H9 (cell line): ENCODE measurements around the gene SIL1. TPM values are rescaled to one million over a fixed set of nuclear protein-coding genes. Genes with fewer than 3 reads are reported as not detected.

ENCODE experiments used
- DNase-seq: peaks from one replicate; pipeline ENCODE4 v3.0.0-alpha.2; 2017
- H2AFZ ChIP-seq: one replicate; pipeline ENCODE4 v1.6.1; 2013; ENCODE audit warnings: mild to moderate bottlenecking, low read length, control low read depth, moderate library complexity
- H2AK5ac ChIP-seq: 2 replicates; pipeline ENCODE4 v1.6.1; 2013; ENCODE audit warnings: low read length, control low read depth, mixed read lengths; ENCODE audit not compliant: insufficient read length
- H2BK120ac ChIP-seq: one replicate; pipeline ENCODE4 v1.6.1; 2013; ENCODE audit warnings: low read depth, mild to moderate bottlenecking, low read length, control low read depth, inconsistent platforms; ENCODE audit not compliant: poor library complexity, severe bottlenecking
- H2BK12ac ChIP-seq: 2 replicates; pipeline ENCODE4 v1.6.1; 2013; ENCODE audit warnings: low read length, control low read depth, mixed read lengths, low read depth; ENCODE audit not compliant: insufficient read length
- H2BK15ac ChIP-seq: 2 replicates; pipeline ENCODE4 v1.6.1; 2013; ENCODE audit warnings: low read depth, low read length, control low read depth
- H2BK20ac ChIP-seq: one replicate; pipeline ENCODE4 v1.6.1; 2013; ENCODE audit warnings: low read depth, mild to moderate bottlenecking, low read length, control low read depth, inconsistent platforms; ENCODE audit not compliant: poor library complexity, severe bottlenecking
- H2BK5ac ChIP-seq: 2 replicates; pipeline ENCODE4 v1.6.1; 2013; ENCODE audit warnings: low read length, control low read depth, mixed read lengths; ENCODE audit not compliant: insufficient read length
- H3K14ac ChIP-seq: 2 replicates; pipeline ENCODE4 v1.6.1; 2013; ENCODE audit warnings: low read length, control low read depth; ENCODE audit not compliant: insufficient read depth
- H3K18ac ChIP-seq: 2 replicates; pipeline ENCODE4 v1.6.1; 2013; ENCODE audit warnings: low read depth, mild to moderate bottlenecking, mixed read lengths, low read length, control low read depth; ENCODE audit not compliant: insufficient read length
- H3K23ac ChIP-seq: 2 replicates; pipeline ENCODE4 v1.6.1; 2013; ENCODE audit warnings: low read length, control low read depth, mixed read lengths, low read depth; ENCODE audit not compliant: insufficient read length
- H3K23me2 ChIP-seq: 2 replicates; pipeline ENCODE4 v1.6.1; 2013; ENCODE audit warnings: low read depth, mild to moderate bottlenecking, mixed read lengths, low read length, control low read depth; ENCODE audit not compliant: insufficient read length, poor library complexity, severe bottlenecking
- H3K27ac ChIP-seq: 2 replicates; pipeline ENCODE4 v1.5.1; 2013; ENCODE audit warnings: low read length, control low read depth, mixed read lengths, low read depth; ENCODE audit not compliant: insufficient read length
- H3K27me3 ChIP-seq: 2 replicates; pipeline ENCODE4 v1.6.1; 2013; ENCODE audit warnings: low read length, control low read depth, inconsistent platforms; ENCODE audit not compliant: insufficient read depth
- H3K4ac ChIP-seq: 2 replicates; pipeline ENCODE4 v1.6.1; 2013; ENCODE audit warnings: low read depth, mild to moderate bottlenecking, control low read depth, inconsistent platforms, low read length, moderate library complexity
- H3K4me1 ChIP-seq: 2 replicates; pipeline ENCODE4 v1.6.1; 2013; ENCODE audit warnings: low read length, control low read depth, inconsistent platforms; ENCODE audit not compliant: insufficient read depth
- H3K4me2 ChIP-seq: 2 replicates; pipeline ENCODE4 v1.6.1; 2013; ENCODE audit warnings: low read length, control low read depth, mixed read lengths; ENCODE audit not compliant: insufficient read length, insufficient read depth
- H3K56ac ChIP-seq: 2 replicates; pipeline ENCODE4 v1.6.1; 2013; ENCODE audit warnings: low read depth, mild to moderate bottlenecking, mixed read lengths, low read length, control low read depth; ENCODE audit not compliant: insufficient read length
- H3K79me1 ChIP-seq: 2 replicates; pipeline ENCODE4 v1.6.1; 2013; ENCODE audit warnings: low read depth, mild to moderate bottlenecking, moderate library complexity, low read length, control low read depth, inconsistent platforms; ENCODE audit not compliant: insufficient read depth, poor library complexity, severe bottlenecking
- H3K79me2 ChIP-seq: 2 replicates; pipeline ENCODE4 v1.6.1; 2013; ENCODE audit warnings: low read length, control low read depth, inconsistent platforms; ENCODE audit not compliant: insufficient read depth
- H3K9ac ChIP-seq: 2 replicates; pipeline ENCODE4 v1.6.1; 2013; ENCODE audit warnings: low read length, control low read depth, mixed read lengths; ENCODE audit not compliant: insufficient read length; ENCODE audit errors: extremely low read depth
- H3K9me3 ChIP-seq: one replicate; pipeline ENCODE4 v1.6.1; 2013; ENCODE audit warnings: low read depth, low read length, inconsistent platforms; ENCODE audit not compliant: control insufficient read depth
- H3T11ph ChIP-seq: one replicate; pipeline ENCODE4 v1.6.1; 2013; ENCODE audit warnings: mild to moderate bottlenecking, low read length, control low read depth, inconsistent platforms
- H4K20me1 ChIP-seq: one replicate; pipeline ENCODE4 v1.6.1; 2013; ENCODE audit not compliant: control insufficient read depth, insufficient read length, insufficient read depth
- H4K5ac ChIP-seq: 2 replicates; pipeline ENCODE4 v1.6.1; 2013; ENCODE audit warnings: low read depth, mild to moderate bottlenecking, mixed read lengths, low read length, control low read depth; ENCODE audit not compliant: insufficient read length
- H4K8ac ChIP-seq: replicated peaks from 2 replicates; pipeline ENCODE4 v1.6.1; 2013; ENCODE audit warnings: low read length, control low read depth, mixed read lengths, low read depth; ENCODE audit not compliant: insufficient read length
- H4K91ac ChIP-seq: 2 replicates; pipeline ENCODE4 v1.6.1; 2013; ENCODE audit warnings: low read depth, mild to moderate bottlenecking, moderate library complexity, mixed read lengths, low read length, control low read depth; ENCODE audit not compliant: insufficient read length
- H3K27ac Mint-ChIP-seq, 3 experiments: 2 replicates in 2 of 3; 3 replicates in 1 of 3; pipeline ENCODE4 v1.8.0; 2020 to 2021; ENCODE audit warnings: mixed read lengths in 3 of 3, mild to moderate bottlenecking in 1 of 3, moderate library complexity in 1 of 3
- H3K27me3 Mint-ChIP-seq: 2 replicates; pipeline ENCODE4 v1.8.0; 2021; ENCODE audit warnings: low read depth, mild to moderate bottlenecking, moderate library complexity, mixed read lengths
- H3K36me3 Mint-ChIP-seq, 3 experiments: 2 replicates in 2 of 3; 3 replicates in 1 of 3; pipeline ENCODE4 v1.8.0; 2020 to 2021; ENCODE audit warnings: low read depth in 3 of 3, mixed read lengths in 3 of 3; ENCODE audit not compliant: insufficient read depth in 1 of 3
- H3K4me1 Mint-ChIP-seq, 2 experiments: 2 replicates each; pipeline ENCODE4 v1.8.0; 2020; ENCODE audit warnings: mixed read lengths in 2 of 2
- H3K4me3 Mint-ChIP-seq, 2 experiments: 2 replicates in 1 of 2; 3 replicates in 1 of 2; pipeline ENCODE4 v1.8.0; 2020 to 2021; ENCODE audit warnings: mild to moderate bottlenecking in 2 of 2, mixed read lengths in 2 of 2, moderate library complexity in 1 of 2
- H3K9me3 Mint-ChIP-seq, 2 experiments: 2 replicates in 1 of 2; 3 replicates in 1 of 2; pipeline ENCODE4 v1.8.0; 2020; ENCODE audit warnings: mild to moderate bottlenecking in 2 of 2, mixed read lengths in 2 of 2, moderate library complexity in 1 of 2
- WGBS: extraction: QIAGEN DNeasy Blood & Tissue Kit; methylation state at CpG from one replicate; pipeline ENCODE4 v1.1.7; 2013; ENCODE audit warnings: missing lambda C conversion rate, low lambda C conversion rate, mixed read lengths; ENCODE audit not compliant: insufficient read length; ENCODE audit errors: extremely low coverage; 5-methylcytosine and 5-hydroxymethylcytosine counted together
- total RNA-seq: library from RNA; stranded (reverse); gene quantifications from 2 replicates; pipeline ENCODE4 v1.2.1, GENCODE V29; 2021
- TF ChIP-seq, protein P1 (sequence below): fragments of 200-600 bp; sonication (generic); conservative IDR thresholded peaks from 3 replicates; pipeline ENCODE4 v1.8.0; 2021; ENCODE audit warnings: antibody characterized with exemption, mild to moderate bottlenecking

SIL1 gene
- total RNA-seq, 1 experiment from 2014 or later: 10.6 TPM

DNA sequence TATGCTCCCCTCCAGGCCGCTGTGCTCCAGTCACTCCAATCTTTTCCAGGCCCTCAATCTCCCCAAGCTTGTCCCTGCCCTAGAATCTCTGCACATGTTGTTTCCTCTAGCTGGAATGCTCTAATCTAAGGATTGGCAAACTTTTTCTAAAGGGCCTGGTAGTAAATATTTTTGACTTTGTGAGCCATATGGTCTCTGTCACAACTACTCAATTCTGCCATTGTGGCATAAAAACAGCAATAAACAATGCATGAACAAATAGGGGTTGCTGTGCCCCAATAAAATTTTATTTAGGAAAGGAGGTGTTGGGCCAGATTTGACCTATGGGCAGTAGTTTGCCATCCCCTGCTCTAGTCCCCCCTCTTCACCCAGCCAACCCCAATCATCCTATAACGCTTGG lies 172.5 kb downstream of the SIL1 start:
- WGBS: no CpG with 5 or more reads among the region's 2 CpGs
- H2BK5ac ChIP-seq: no peak overlapping the region

More for the DNA sequence above, 172.5 kb downstream of the SIL1 start:
- no peak overlapping the region for H2AK5ac ChIP-seq
- DNase-seq: no peak
- H3K23me2 ChIP-seq: peaks cover 3% of the 10 kb centered on the region
- no peak overlapping the region for H4K8ac ChIP-seq
- no peak overlapping the region for H3K4ac ChIP-seq
- no peaks in the 10 kb centered on the region for H3K27me3 Mint-ChIP-seq
- no peak overlapping the region for H3K4me3 Mint-ChIP-seq
- H2AFZ ChIP-seq: no peak overlapping the region
- no peaks in the 10 kb centered on the region for H3K36me3 Mint-ChIP-seq
- no peaks in the 10 kb centered on the region for H3K79me1 ChIP-seq
- no peak overlapping the region for H3K27ac Mint-ChIP-seq
- no peak overlapping the region for H3K9ac ChIP-seq
- no peak overlapping the region for H2BK20ac ChIP-seq
- H3K56ac ChIP-seq: no peak overlapping the region
- H3K4me1 ChIP-seq: no peaks in the 10 kb centered on the region; the same call in 1 of the 2 replicates
- no peak overlapping the region for H2BK120ac ChIP-seq
- H3K4me2 ChIP-seq: no peak overlapping the region
- no peaks in the 10 kb centered on the region for H3K9me3 Mint-ChIP-seq
- H4K20me1 ChIP-seq: no peaks in the 10 kb centered on the region
- H3T11ph ChIP-seq: no peak overlapping the region
- no peak overlapping the region for H3K18ac ChIP-seq
- H3K23ac ChIP-seq: no peak overlapping the region
- H2BK15ac ChIP-seq: no peak overlapping the region
- TF ChIP-seq, protein P1, sequence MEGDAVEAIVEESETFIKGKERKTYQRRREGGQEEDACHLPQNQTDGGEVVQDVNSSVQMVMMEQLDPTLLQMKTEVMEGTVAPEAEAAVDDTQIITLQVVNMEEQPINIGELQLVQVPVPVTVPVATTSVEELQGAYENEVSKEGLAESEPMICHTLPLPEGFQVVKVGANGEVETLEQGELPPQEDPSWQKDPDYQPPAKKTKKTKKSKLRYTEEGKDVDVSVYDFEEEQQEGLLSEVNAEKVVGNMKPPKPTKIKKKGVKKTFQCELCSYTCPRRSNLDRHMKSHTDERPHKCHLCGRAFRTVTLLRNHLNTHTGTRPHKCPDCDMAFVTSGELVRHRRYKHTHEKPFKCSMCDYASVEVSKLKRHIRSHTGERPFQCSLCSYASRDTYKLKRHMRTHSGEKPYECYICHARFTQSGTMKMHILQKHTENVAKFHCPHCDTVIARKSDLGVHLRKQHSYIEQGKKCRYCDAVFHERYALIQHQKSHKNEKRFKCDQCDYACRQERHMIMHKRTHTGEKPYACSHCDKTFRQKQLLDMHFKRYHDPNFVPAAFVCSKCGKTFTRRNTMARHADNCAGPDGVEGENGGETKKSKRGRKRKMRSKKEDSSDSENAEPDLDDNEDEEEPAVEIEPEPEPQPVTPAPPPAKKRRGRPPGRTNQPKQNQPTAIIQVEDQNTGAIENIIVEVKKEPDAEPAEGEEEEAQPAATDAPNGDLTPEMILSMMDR: no peak
- no peaks in the 10 kb centered on the region for H3K9me3 ChIP-seq
- no peak overlapping the region for H4K91ac ChIP-seq
- no peak overlapping the region for H3K14ac ChIP-seq
- H3K27me3 ChIP-seq: no peaks in the 10 kb centered on the region
- peaks cover 5 to 6% of the 10 kb centered on the region in 2 experiments for H3K4me1 Mint-ChIP-seq
- no peak overlapping the region for H4K5ac ChIP-seq
- H3K79me2 ChIP-seq: no peaks in the 10 kb centered on the region
- H2BK12ac ChIP-seq: no peak overlapping the region
- H3K27ac ChIP-seq: no peak overlapping the region
